Measurements from ENCODE around the gene CDYL2.

DNA sequence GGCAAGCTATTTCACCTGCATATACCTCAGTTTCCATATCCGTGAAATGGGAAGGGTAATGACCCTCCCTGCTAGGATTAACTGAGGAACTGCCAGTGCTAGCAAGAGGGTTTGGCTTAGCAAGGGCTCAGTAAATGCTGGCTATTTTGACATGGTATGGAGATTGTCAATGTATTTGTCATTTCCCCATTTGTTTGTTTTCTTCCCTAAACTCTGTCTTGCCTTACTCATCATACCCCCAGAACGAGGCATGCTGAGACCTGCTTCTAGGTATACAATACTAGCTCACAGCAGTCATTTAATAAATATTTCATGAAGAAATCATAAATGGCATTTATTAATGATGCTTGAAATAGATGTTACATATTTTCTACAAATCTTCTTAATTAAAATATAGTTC, 139.6 kb downstream of the CDYL2 start:
- no peak for TF ChIP-seq POLR2AphosphoS5 (IDR thresholded peaks at IDR 0.05; ENCODE audit: low read depth, low read length)
- TF ChIP-seq POLR2A (IDR thresholded peaks at IDR 0.05; ENCODE audit: low read depth, low read length): no peak
- no peak for TF ChIP-seq TAF1 (IDR thresholded peaks at IDR 0.05; ENCODE audit: borderline replicate concordance, low read depth, low read length)
